ENCODE data around the gene CDC73.
"Not testable (repeated sequence)": the region's sequence is repeated elsewhere in the genome, so short reads cannot be mapped to it uniquely, and the experiment has no call there.

Gene CDC73

GRCh38 chr1:193260056-193260745, 138.4 kb downstream of the CDC73 start:
- Mint-ChIP-seq H3K27me3 (no peaks in the 10 kb centered on the region), H3K36me3 (ENCODE audit: low read depth) (peaks cover 20% of the 10 kb centered on the region), H3K27ac (no peak overlapping the region), H3K9me3 (no peaks in the 10 kb centered on the region), H3K4me1 (ENCODE audit: low read depth) (peaks cover 6% of the 10 kb centered on the region), H3K4me3 (no peak overlapping the region)

GRCh38 chr1:193260896-193261295, 139.1 kb downstream of the CDC73 start:
- no peaks in the 10 kb centered on the region for H3K9me3 Mint-ChIP-seq
- no peaks in the 10 kb centered on the region for H3K27me3 Mint-ChIP-seq

GRCh38 chr1:193262661-193263060, 140.8 kb downstream of the CDC73 start:
- Mint-ChIP-seq H3K27me3 (no peaks in the 10 kb centered on the region), H3K36me3 (ENCODE audit: low read depth) (peaks cover 21% of the 10 kb centered on the region), H3K27ac (peak overlapping the region; percentile 17), H3K9me3 (no peaks in the 10 kb centered on the region), H3K4me1 (ENCODE audit: low read depth) (no peaks in the 10 kb centered on the region), H3K4me3 (no peak overlapping the region)

More at GRCh38 chr1:193260896-193261295, 139.1 kb downstream of the CDC73 start:
- H3K27ac Mint-ChIP-seq = no peak overlapping the region
- peaks cover 24% of the 10 kb centered on the region for H3K36me3 Mint-ChIP-seq (ENCODE audit: low read depth)
- H3K4me3 Mint-ChIP-seq = no peak overlapping the region
- H3K4me1 Mint-ChIP-seq (ENCODE audit: low read depth) = peaks cover 6% of the 10 kb centered on the region

GRCh38 chr1:193264313-193265065, 142.7 kb downstream of the CDC73 start:
- H3K27ac Mint-ChIP-seq = no peak overlapping the region
- H3K4me3 Mint-ChIP-seq = no peak overlapping the region
- no peaks in the 10 kb centered on the region for H3K27me3 Mint-ChIP-seq
- peaks cover 21% of the 10 kb centered on the region for H3K36me3 Mint-ChIP-seq (ENCODE audit: low read depth)
- H3K9me3 Mint-ChIP-seq = no peaks in the 10 kb centered on the region
- H3K4me1 Mint-ChIP-seq (ENCODE audit: low read depth) = no peaks in the 10 kb centered on the region

GRCh38 chr1:193265716-193266115, 143.9 kb downstream of the CDC73 start:
- H3K4me1 Mint-ChIP-seq (ENCODE audit: low read depth) = no peaks in the 10 kb centered on the region
- H3K9me3 Mint-ChIP-seq = no peaks in the 10 kb centered on the region
- H3K27ac Mint-ChIP-seq = no peak overlapping the region
- no peak overlapping the region for H3K4me3 Mint-ChIP-seq
- H3K27me3 Mint-ChIP-seq = no peaks in the 10 kb centered on the region
- peaks cover 22% of the 10 kb centered on the region for H3K36me3 Mint-ChIP-seq (ENCODE audit: low read depth)

- H3K9me3 Mint-ChIP-seq; H3K4me3 Mint-ChIP-seq; H3K27ac Mint-ChIP-seq; H3K27me3 Mint-ChIP-seq; H3K4me1 Mint-ChIP-seq (ENCODE audit: low read depth): not testable (repeated sequence)
- H3K36me3 Mint-ChIP-seq (ENCODE audit: low read depth) = peaks cover 30% of the 10 kb centered on the region
Measured at GRCh38 chr1:193266794-193267193, 145.0 kb downstream of the CDC73 start.

- Mint-ChIP-seq H3K4me1 (ENCODE audit: low read depth) (peaks cover 6% of the 10 kb centered on the region), H3K27ac (no peak overlapping the region), H3K36me3 (ENCODE audit: low read depth) (peaks cover 44% of the 10 kb centered on the region), H3K9me3 (no peaks in the 10 kb centered on the region), H3K27me3 (no peaks in the 10 kb centered on the region), H3K4me3 (no peak overlapping the region)
Measured at GRCh38 chr1:193270996-193271395, 149.2 kb downstream of the CDC73 start.

- Mint-ChIP-seq H3K36me3 (ENCODE audit: low read depth) (peaks cover 47% of the 10 kb centered on the region), H3K27me3 (no peaks in the 10 kb centered on the region), H3K4me3 (no peak overlapping the region), H3K4me1 (ENCODE audit: low read depth) (peaks cover 6% of the 10 kb centered on the region), H3K27ac (no peak overlapping the region), H3K9me3 (peaks cover 7% of the 10 kb centered on the region)
Measured at GRCh38 chr1:193275773-193276172, 153.9 kb downstream of the CDC73 start.

GRCh38 chr1:193278968-193279367, 157.1 kb downstream of the CDC73 start:
- no peak overlapping the region for H3K4me3 Mint-ChIP-seq
- peaks cover 22% of the 10 kb centered on the region for H3K36me3 Mint-ChIP-seq (ENCODE audit: low read depth)
- H3K9me3 Mint-ChIP-seq = peaks cover 11% of the 10 kb centered on the region
- H3K27me3 Mint-ChIP-seq = no peaks in the 10 kb centered on the region
- peaks cover 2% of the 10 kb centered on the region for H3K4me1 Mint-ChIP-seq (ENCODE audit: low read depth)
- no peak overlapping the region for H3K27ac Mint-ChIP-seq

- Mint-ChIP-seq H3K27me3 (no peaks in the 10 kb centered on the region), H3K36me3 (ENCODE audit: low read depth) (peaks cover 6% of the 10 kb centered on the region), H3K4me3 (no peak overlapping the region), H3K9me3 (peaks cover 5% of the 10 kb centered on the region), H3K27ac (no peak overlapping the region), H3K4me1 (ENCODE audit: low read depth) (peaks cover 7% of the 10 kb centered on the region)
Measured at GRCh38 chr1:193281894-193282293, 160.1 kb downstream of the CDC73 start.

- H3K4me3 Mint-ChIP-seq = no peak overlapping the region
- no peak overlapping the region for H3K27ac Mint-ChIP-seq
- H3K4me1 Mint-ChIP-seq (ENCODE audit: low read depth) = peaks cover 7% of the 10 kb centered on the region
- no peaks in the 10 kb centered on the region for H3K27me3 Mint-ChIP-seq
- peaks cover 5% of the 10 kb centered on the region for H3K36me3 Mint-ChIP-seq (ENCODE audit: low read depth)
- H3K9me3 Mint-ChIP-seq = peaks cover 4% of the 10 kb centered on the region
Measured at GRCh38 chr1:193283016-193283415, 161.2 kb downstream of the CDC73 start.

- Mint-ChIP-seq H3K4me3 (no peak overlapping the region), H3K4me1 (ENCODE audit: low read depth) (peaks cover 7% of the 10 kb centered on the region), H3K9me3 (peaks cover 4% of the 10 kb centered on the region), H3K36me3 (ENCODE audit: low read depth) (peaks cover 5% of the 10 kb centered on the region), H3K27ac (no peak overlapping the region), H3K27me3 (no peaks in the 10 kb centered on the region)
Measured at GRCh38 chr1:193284219-193284618, 162.4 kb downstream of the CDC73 start.

GRCh38 chr1:193285641-193286040, 163.8 kb downstream of the CDC73 start:
- H3K36me3 Mint-ChIP-seq (ENCODE audit: low read depth) = peaks cover 5% of the 10 kb centered on the region
- no peak overlapping the region for H3K4me3 Mint-ChIP-seq
- H3K27ac Mint-ChIP-seq = no peak overlapping the region
- peaks cover 4% of the 10 kb centered on the region for H3K9me3 Mint-ChIP-seq
- no peaks in the 10 kb centered on the region for H3K27me3 Mint-ChIP-seq
- peaks cover 7% of the 10 kb centered on the region for H3K4me1 Mint-ChIP-seq (ENCODE audit: low read depth)

- H3K9me3 Mint-ChIP-seq; H3K4me3 Mint-ChIP-seq; H3K4me1 Mint-ChIP-seq (ENCODE audit: low read depth); H3K27me3 Mint-ChIP-seq; H3K27ac Mint-ChIP-seq; H3K36me3 Mint-ChIP-seq (ENCODE audit: low read depth): not testable (repeated sequence)
Measured at GRCh38 chr1:193288548-193289080, 166.8 kb downstream of the CDC73 start.

GRCh38 chr1:193293726-193294125, 171.9 kb downstream of the CDC73 start:
- Mint-ChIP-seq H3K27me3 (no peaks in the 10 kb centered on the region), H3K36me3 (ENCODE audit: low read depth) (no peaks in the 10 kb centered on the region), H3K4me3 (no peak overlapping the region), H3K27ac (no peak overlapping the region), H3K9me3 (peaks cover 8% of the 10 kb centered on the region), H3K4me1 (ENCODE audit: low read depth) (no peaks in the 10 kb centered on the region)
